ENCODE results near the gene POGLUT2. TPM values are rescaled to one million over a fixed set of nuclear protein-coding genes. Genes with fewer than 3 reads are reported as not detected.

Gene POGLUT2
- total RNA-seq, 3 donors from 2014 or later, result 3.2 to 5.7 (median 4.7) TPM

DNA sequence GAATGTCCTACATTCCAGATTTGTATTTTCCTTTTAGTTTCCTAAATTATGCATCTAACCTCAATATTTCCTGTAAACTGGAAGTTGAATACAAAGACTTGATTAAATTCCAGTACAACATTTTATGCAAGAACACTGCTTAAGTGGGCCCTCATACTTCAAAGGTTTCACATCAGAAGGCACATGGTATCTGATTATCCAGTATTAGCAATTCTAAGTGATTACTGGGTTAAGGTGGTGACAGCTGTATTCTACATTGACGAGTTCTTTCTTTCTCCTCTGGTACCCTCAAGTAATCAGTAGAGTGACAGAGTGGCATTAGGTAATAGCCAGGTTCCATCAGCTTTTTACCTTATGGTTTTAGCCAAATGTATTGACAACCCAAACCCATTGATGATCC lies 18.5 kb upstream of the POGLUT2 start:
- no peak overlapping the region for H3K4me3 Mint-ChIP-seq
- DNase-seq, result no peak
- H3K4me1 Mint-ChIP-seq (ENCODE audit: low read depth), result peaks cover 7% of the 10 kb centered on the region
- peaks cover under 1% of the 10 kb centered on the region for H3K9me3 Mint-ChIP-seq
- ATAC-seq, result no peak
- no peaks in the 10 kb centered on the region for H3K27me3 Mint-ChIP-seq (ENCODE audit: low read depth)
- H3K36me3 Mint-ChIP-seq (ENCODE audit: insufficient read depth), result peaks cover 21% of the 10 kb centered on the region

DNA sequence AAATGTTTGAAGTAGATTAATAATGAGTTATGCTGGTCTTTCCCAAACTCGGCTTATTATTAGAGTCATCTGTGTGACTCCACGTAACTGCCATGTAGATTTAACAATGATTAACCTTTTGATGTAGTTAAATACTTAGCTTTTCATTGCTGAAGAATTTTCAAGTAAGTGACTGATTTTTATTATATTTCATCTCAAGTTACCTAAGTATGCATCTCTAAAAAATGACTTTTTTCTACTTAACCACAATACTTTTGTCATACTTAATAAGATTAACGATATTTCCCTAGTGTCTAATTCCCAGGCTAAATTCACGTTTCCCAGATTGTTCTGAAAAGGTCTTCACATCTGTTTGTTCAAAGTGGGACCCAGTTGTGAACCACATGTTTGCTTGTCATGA lies 17.9 kb upstream of the POGLUT2 start:
- peaks cover 6% of the 10 kb centered on the region for H3K9me3 Mint-ChIP-seq
- H3K4me1 Mint-ChIP-seq (ENCODE audit: low read depth), result peaks cover 12% of the 10 kb centered on the region
- peaks cover 22% of the 10 kb centered on the region for H3K36me3 Mint-ChIP-seq (ENCODE audit: insufficient read depth)
- no peaks in the 10 kb centered on the region for H3K27me3 Mint-ChIP-seq (ENCODE audit: low read depth)
- no peak for ATAC-seq
- H3K4me3 Mint-ChIP-seq, result no peak overlapping the region
- no peak for DNase-seq

DNA sequence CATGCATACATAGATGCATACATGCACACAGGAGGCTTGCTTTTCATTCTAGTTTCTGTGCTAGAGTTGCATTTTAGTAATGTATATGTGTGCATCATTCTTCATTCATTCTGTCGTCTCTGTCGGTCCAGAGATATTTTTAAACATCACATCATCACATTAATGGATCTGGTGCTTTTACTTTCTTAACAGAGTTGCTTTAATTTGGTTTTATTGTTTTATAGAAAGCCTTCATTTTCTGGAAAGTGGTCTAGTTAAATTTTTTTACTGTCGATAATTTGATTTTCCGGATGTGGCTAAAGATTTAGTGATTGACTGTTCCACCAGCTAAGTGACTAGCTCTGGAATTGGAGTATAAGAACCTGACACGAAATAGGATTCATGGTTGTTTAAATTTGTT lies 17.0 kb upstream of the POGLUT2 start:
- H3K27me3 Mint-ChIP-seq (ENCODE audit: low read depth), result no peaks in the 10 kb centered on the region
- H3K9me3 Mint-ChIP-seq, result peaks cover 6% of the 10 kb centered on the region
- H3K4me1 Mint-ChIP-seq (ENCODE audit: low read depth), result peaks cover 12% of the 10 kb centered on the region
- H3K36me3 Mint-ChIP-seq (ENCODE audit: insufficient read depth), result peaks cover 22% of the 10 kb centered on the region
- no peak for DNase-seq
- ATAC-seq, result no peak
- H3K4me3 Mint-ChIP-seq, result no peak overlapping the region

DNA sequence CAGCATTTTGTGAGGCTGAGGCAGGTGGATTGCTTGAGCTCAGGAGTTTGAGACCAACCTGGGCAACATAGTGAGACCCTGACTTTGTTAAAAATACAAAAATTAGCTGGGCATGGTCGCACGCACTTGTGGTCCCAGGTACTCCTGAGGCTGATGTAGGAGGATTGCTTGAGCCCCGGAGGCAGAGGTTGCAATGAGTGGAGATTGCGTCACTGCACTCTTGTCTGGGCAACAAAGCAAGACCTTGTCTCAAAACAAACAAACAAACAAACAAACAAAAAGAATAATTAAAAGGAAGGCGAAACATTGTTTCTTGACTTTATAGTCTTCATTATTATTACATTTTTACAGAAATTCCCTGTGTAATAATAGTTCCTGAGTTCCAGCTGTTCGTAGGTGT lies 16.0 kb upstream of the POGLUT2 start:
- H3K4me1 Mint-ChIP-seq (ENCODE audit: low read depth), result peaks cover 12% of the 10 kb centered on the region
- H3K27me3 Mint-ChIP-seq (ENCODE audit: low read depth), result no peaks in the 10 kb centered on the region
- DNase-seq, result no peak
- peaks cover 6% of the 10 kb centered on the region for H3K9me3 Mint-ChIP-seq
- no peak overlapping the region for H3K4me3 Mint-ChIP-seq
- ATAC-seq, result no peak
- H3K36me3 Mint-ChIP-seq (ENCODE audit: insufficient read depth), result peaks cover 21% of the 10 kb centered on the region

DNA sequence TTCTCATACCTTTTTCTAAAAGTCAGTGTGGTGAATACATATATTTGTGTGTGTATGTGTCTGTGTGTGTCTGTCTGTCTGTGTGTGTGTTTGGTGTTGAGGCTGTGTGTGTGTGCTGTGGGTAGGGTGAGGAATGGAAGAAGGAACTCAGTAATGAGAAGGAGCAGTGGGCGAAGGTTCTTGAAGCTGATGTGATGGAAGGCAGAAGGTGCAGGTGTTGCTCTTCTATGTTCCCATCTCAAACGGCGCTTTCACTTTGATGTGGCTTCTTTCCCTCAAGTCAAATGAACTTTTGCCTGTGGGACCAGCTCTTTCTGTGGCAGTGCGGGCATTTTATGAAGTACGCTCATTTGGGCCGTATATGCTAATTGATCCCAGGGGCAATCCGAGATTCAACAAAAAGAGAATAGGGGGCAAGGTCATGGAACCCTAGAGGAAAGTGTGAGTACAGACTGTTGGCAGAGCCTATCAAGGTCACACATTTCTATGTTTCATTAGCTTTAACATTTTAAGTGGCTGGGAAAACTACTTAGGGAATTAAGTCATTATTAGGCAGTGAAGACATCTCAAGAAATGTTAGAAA lies 15.3 kb upstream of the POGLUT2 start:
- no peak overlapping the region for H3K4me3 Mint-ChIP-seq
- H3K27me3 Mint-ChIP-seq (ENCODE audit: low read depth), result no peaks in the 10 kb centered on the region
- H3K4me1 Mint-ChIP-seq (ENCODE audit: low read depth), result peaks cover 12% of the 10 kb centered on the region
- H3K36me3 Mint-ChIP-seq (ENCODE audit: insufficient read depth), result peaks cover 17% of the 10 kb centered on the region
- no peak for DNase-seq
- no peak for ATAC-seq
- peaks cover 6% of the 10 kb centered on the region for H3K9me3 Mint-ChIP-seq

DNA sequence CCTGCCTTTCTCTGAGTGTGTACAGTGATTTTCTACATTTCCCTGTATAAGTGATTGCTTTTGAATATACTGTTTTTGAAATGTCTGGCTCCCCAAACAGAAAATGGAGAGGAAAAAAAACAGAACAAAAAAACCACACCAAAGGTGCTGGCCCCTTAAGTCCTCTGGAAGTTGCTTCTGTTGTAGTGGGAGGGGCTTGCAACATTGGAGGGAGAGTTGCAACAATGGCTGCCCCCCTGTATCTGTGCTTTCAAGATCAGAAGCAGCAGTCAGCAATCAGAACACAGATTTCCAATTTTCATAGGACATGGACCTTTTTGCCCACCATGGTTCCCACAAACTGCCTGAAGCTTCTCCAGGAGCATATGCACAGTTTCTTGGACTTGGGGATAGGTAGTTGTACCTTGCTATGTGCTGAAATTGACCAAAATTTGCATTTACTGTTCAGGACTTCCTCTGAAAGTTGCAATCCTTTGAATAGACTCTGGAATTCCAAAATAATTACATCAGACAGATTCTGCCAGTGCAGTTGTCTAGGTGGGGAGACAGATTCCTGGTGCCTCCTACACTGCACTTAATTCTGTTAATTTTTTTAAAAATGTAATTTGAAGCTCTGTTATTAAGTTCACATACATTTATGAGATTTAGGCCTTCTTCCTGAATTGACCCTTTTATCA lies 14.0 kb upstream of the POGLUT2 start:
- Mint-ChIP-seq H3K4me1 (ENCODE audit: low read depth) (peaks cover 14% of the 10 kb centered on the region), H3K4me3 (no peak overlapping the region), H3K9me3 (peaks cover 6% of the 10 kb centered on the region), H3K27me3 (ENCODE audit: low read depth) (no peaks in the 10 kb centered on the region), H3K36me3 (ENCODE audit: insufficient read depth) (peaks cover 17% of the 10 kb centered on the region)
- DNase-seq, result no peak
- ATAC-seq, result no peak

DNA sequence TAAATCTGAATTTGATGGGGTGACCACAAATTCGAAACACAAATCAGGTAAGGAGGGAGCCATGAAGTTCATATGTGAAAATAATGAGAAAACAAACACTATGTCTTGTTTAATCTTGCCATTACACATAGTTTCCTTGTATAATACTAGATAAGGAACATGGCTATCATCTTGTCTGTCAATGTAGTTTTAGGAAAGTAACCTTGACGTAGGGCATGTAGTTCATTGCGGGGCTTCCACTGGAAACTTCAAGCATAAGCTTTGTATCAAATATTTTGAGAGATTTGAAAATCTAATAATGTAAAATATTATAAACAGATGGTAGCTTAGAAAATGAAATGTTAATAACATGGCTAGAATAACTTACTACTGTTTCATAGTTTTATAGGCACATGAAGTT lies 8.9 kb upstream of the POGLUT2 start:
- H3K4me3 Mint-ChIP-seq, result no peak overlapping the region
- no peak for ATAC-seq
- peaks cover 7% of the 10 kb centered on the region for H3K36me3 Mint-ChIP-seq (ENCODE audit: insufficient read depth)
- peaks cover 6% of the 10 kb centered on the region for H3K9me3 Mint-ChIP-seq
- no peak for DNase-seq
- peaks cover 11% of the 10 kb centered on the region for H3K4me1 Mint-ChIP-seq (ENCODE audit: low read depth)
- no peaks in the 10 kb centered on the region for H3K27me3 Mint-ChIP-seq (ENCODE audit: low read depth)

DNA sequence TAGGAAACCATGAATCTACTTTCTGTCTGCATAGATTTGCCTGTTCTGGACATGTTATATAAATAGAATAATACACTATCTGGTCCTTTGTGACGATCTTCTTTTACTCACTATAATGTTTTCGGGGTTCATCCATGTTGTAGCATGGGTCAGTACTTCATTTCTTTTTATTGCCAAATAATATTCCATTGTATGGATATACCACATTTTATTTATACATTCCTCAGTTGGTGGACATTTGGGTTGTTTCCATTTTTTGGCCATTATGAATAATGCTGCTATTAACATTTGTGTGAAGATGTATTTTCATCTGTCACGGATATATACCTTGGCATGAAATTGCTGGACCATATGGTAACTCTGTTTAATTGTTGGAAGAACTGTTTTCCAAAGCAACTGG lies 6.9 kb upstream of the POGLUT2 start:
- peaks cover 1% of the 10 kb centered on the region for H3K36me3 Mint-ChIP-seq (ENCODE audit: insufficient read depth)
- peaks cover 14% of the 10 kb centered on the region for H3K4me1 Mint-ChIP-seq (ENCODE audit: low read depth)

DNA sequence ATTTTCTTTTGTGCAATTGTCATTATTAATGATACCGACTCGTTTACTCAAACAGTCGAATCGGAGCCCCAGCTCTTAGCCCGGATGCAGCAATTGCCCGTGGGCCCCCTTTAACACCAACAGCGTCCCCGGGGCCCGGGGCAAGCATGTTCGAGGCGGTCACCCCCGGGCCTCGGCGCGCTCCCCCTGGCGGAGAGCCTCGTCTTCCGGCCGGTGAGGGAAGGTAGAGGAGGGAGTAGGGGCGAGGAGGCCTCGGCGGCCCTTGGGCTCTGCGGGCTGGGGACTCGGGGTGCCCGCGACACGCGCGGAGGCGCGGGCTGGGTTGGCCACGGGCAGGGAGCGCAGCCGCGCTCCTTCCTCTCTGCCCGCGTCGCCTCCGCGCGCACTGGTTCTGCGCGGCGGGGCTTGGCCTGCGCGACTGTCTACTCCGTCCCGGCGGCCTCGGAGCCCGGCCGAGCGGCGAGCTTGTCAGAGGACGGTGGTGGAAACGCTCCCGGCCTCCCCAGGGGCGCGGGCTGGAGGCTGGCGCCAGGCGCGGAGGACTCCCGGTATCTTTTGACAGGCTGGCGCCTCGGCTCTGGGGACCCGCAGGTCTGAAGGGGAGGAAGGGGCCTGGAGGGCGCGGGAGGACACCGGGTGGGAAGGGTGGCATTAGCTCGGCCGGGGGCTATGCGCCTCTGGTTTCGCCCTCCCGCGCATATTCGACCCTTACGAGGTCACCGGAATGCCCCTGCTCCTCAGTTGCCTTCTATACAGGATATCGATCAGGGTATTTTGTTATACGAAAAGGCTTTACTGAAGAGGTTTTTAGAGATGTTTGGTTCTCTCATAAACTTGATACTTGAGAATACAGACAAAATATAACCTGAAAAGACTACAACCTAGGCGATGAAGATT lies 1.6 kb upstream of the POGLUT2 start:
- peaks cover 17% of the 10 kb centered on the region for H3K4me1 Mint-ChIP-seq (ENCODE audit: low read depth)
- H3K9me3 Mint-ChIP-seq, result no peaks in the 10 kb centered on the region
- H3K27me3 Mint-ChIP-seq (ENCODE audit: low read depth), result peaks cover 15% of the 10 kb centered on the region
- peak overlapping the region; percentile 84 for H3K4me3 Mint-ChIP-seq
- ATAC-seq, result peak; percentile 80 to 81
- DNase-seq, result peak; percentile 78
- H3K36me3 Mint-ChIP-seq (ENCODE audit: insufficient read depth), result no peaks in the 10 kb centered on the region

More for the DNA sequence above, 6.9 kb upstream of the POGLUT2 start:
- Mint-ChIP-seq H3K9me3 (no peaks in the 10 kb centered on the region), H3K4me3 (no peak overlapping the region), H3K27me3 (ENCODE audit: low read depth) (no peaks in the 10 kb centered on the region)
- no peak for DNase-seq
- ATAC-seq, result no peak

DNA sequence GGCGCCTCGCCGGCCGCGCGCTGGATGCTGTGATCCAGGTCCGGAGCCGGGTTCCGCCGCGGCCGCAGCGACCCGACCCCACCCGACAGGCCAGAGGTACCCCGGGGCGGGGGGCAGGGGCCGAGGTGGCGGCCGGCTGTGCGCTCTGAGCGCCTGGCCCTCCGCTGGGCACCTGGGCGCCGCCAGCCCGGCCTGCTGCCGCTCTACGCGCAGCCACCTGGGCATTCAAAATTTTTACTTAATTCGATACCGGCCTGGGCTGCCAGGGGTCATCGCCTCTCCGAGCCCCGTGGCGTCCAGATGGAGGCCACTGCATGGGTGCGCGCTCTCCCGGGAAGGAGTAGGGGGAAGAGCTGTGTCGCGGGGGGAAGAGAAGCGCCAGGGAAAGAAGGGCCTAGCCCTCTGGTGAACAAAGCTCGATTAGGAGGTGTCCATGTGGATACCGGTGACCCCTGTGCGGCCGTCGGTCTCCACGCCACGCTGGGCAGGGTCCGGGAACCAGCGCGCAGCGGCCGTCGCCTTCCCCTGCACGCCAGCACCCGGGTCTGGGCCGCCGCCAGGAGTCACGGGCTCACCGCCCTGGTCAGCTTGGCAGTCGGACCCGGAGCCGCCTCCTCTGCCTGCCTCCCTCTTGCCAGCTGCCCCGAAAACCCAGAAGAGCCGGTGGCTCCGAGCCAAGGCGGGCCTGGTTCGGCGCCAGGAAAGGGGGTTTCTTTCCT lies 809 bp upstream of the POGLUT2 start:
- DNase-seq, result no peak
- Mint-ChIP-seq H3K36me3 (ENCODE audit: insufficient read depth) (no peaks in the 10 kb centered on the region), H3K27me3 (ENCODE audit: low read depth) (peaks cover 17% of the 10 kb centered on the region), H3K4me3 (peak overlapping the region; percentile 84), H3K9me3 (no peaks in the 10 kb centered on the region), H3K4me1 (ENCODE audit: low read depth) (peaks cover 17% of the 10 kb centered on the region)
- ATAC-seq, result peak; percentile 5 to 6

DNA sequence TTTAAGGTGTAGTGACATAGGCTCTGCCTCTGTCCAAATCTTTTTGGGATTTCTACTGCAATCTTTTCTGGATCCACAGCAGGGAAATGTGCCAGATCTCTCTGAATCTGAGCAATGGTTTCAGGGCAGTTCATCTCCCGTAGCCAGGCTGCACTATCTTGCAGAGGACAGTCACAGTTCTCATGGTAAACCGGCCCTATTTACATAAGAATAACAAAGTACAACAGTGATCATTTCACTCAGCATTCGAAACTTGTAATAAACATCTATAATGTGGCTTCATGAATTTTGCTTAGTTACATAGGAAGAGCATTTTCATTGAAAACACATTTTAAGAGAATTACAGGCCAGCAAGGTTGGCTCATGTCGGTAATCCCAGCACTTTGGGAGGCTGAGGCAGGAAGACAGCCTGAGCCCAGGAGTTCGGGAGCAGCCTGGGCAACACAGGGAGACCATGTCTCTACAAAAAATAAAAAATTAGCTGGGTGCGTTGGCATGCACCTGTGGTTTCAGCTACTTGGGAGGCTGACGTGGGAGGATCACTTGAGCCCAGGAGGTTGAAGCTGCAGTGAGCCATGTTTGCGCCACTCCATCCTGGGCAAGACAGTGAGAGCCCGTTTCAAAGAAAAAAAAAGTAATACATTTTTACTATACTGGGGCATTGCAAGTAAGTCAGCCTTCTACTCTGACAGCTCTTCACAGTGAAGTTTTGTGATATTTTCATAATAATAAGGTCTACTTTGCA lies 5.0 kb downstream of the POGLUT2 start:
- Mint-ChIP-seq H3K4me1 (ENCODE audit: low read depth) (peaks cover 2% of the 10 kb centered on the region), H3K27me3 (ENCODE audit: low read depth) (peaks cover 19% of the 10 kb centered on the region), H3K4me3 (no peak overlapping the region), H3K9me3 (no peaks in the 10 kb centered on the region), H3K36me3 (ENCODE audit: insufficient read depth) (peaks cover 2% of the 10 kb centered on the region)
- DNase-seq, result no peak
- no peak for ATAC-seq

DNA sequence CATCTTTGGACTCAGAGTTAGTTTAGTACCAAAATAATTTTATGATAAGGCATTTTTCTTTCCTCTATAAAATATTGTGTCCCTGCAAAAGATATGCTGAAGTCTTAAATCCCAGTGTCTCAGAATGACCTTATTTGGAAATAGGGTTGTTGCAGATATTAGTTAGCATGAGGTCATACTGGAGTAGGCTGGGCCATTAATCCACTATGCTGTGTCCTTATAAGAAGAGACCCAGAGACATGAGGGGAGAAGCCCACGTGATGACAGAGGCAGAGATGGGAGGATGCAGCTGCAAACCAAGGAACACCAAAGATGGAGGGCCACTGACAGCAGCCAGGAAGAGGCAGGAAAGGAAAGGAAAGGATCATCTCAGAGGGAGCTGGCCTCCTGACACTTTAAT lies 6.4 kb downstream of the POGLUT2 start:
- H3K36me3 Mint-ChIP-seq (ENCODE audit: insufficient read depth), result peaks cover 2% of the 10 kb centered on the region
- DNase-seq (no peak), ATAC-seq (no peak)
- H3K9me3 Mint-ChIP-seq, result no peaks in the 10 kb centered on the region
- no peak overlapping the region for H3K4me3 Mint-ChIP-seq
- H3K4me1 Mint-ChIP-seq (ENCODE audit: low read depth), result no peaks in the 10 kb centered on the region
- peaks cover 15% of the 10 kb centered on the region for H3K27me3 Mint-ChIP-seq (ENCODE audit: low read depth)

DNA sequence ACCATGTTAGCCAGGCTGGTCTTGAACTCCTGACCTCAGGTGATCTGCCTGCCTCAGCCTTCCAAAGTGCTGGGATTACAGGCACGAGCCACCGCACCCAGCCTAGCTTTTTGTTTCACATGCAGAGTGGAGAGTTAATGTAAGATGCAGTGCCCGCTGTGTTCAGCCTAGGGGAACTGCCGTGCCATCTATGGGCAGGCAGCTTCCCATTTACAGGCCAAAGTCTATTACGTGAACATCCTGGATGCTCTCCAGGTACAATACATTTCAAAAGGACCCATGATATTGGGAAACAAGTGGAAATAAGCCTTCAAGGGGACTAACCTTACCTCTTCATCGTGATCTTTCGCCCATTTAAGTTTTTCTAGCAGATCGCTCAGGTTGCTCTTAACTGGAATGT lies 10.1 kb downstream of the POGLUT2 start:
- Mint-ChIP-seq H3K27me3 (ENCODE audit: low read depth) (no peaks in the 10 kb centered on the region), H3K9me3 (no peaks in the 10 kb centered on the region), H3K4me3 (no peak overlapping the region), H3K4me1 (ENCODE audit: low read depth) (no peaks in the 10 kb centered on the region), H3K36me3 (ENCODE audit: insufficient read depth) (peaks cover 2% of the 10 kb centered on the region)
- ATAC-seq (no peak), DNase-seq (no peak)

DNA sequence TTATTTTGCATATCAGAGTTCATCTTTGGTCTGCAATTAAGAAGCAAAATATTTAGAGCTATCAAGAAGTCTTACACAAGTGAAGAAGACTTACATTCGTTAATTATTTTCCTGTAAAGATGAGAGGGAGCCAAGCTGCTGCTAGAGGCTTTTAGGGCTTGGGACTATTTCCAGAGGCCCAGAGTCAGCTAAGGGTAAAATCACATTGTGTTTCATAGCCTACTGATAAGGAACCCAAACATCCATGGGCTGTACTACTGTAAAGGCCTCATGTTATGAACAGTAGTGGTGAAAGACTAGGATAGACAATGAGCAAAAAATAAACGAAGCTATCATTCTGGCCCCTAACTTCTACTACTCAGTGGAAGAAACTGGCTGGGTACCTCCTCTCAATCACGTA lies 14.3 kb downstream of the POGLUT2 start:
- DNase-seq (no peak), ATAC-seq (no peak)
- no peak overlapping the region for H3K4me3 Mint-ChIP-seq
- H3K4me1 Mint-ChIP-seq (ENCODE audit: low read depth), result peaks cover 14% of the 10 kb centered on the region
- H3K36me3 Mint-ChIP-seq (ENCODE audit: insufficient read depth), result no peaks in the 10 kb centered on the region
- no peaks in the 10 kb centered on the region for H3K9me3 Mint-ChIP-seq
- H3K27me3 Mint-ChIP-seq (ENCODE audit: low read depth), result no peaks in the 10 kb centered on the region
